Dermis microvascular lymphatic vessel endothelial cell (primary cell): Measurements from ENCODE around the gene ARFRP1. TPM values are rescaled to one million over a fixed set of nuclear protein-coding genes. Genes with fewer than 3 reads are reported as not detected.
"Not testable (repeated sequence)": the region's sequence is repeated elsewhere in the genome, so short reads cannot be mapped to it uniquely, and the experiment has no call there.

Source experiments
- DNase-seq, 2 donors: peaks; one replicate each; pipeline versions ENCODE4 v3.0.0 to v3.0.0-alpha.2; 2010; ENCODE audit warnings: low read depth in 2 of 2
- total RNA-seq: library from RNA; depleted of rRNA; stranded (reverse); fragments of >200 nt; gene quantifications from 2 replicates; pipeline ENCODE4 v1.2.1, GENCODE V29; 2014

The ARFRP1 gene
- total RNA-seq, 1 donor from 2014 or later = 22.5 TPM

DNA sequence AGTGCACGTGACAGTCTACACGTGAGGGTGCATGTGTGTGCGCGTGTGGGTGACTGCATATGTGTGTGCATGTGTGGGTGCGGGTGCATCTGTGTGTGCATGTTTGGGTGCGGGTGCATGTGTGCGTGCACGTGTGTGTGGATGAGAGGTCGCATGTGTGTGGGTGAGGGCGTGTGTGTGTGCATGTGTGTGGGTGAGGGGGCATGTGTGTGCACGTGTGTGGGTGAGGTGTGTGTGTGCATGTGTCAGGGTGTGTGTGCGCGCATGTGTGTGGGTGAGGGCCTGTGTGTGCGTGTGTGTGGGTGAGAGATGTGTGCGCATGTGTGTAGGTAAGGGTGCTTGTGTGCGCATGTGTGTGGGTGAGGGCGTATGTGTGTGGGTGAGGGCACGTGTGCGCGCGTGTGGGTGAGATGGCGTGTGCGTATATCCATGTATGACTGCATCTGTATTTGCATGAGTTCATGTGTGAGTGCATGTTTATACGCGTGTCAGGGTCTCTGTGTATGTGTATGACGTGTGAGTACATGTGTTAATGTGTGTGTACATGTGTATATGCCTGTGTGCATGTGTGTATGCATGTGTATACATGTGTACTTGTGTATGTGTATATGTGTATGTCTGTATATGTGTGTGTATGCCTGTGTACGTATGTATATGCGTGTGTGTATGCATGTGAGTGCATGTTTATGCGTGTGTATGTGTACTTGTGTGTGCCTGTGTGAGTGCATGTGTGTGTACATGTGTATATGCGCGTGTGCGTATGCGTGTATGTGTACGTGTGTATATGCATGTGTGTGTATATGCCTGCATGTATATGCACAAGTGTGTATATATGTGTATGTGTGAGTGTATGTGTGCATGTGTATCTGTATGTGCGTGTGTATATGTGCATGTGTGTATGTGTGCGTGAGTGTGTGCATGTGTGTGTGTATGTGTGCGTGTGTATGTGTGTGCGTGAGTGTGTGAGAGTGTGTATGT lies 24.6 kb upstream of the ARFRP1 start:
- DNase-seq = no peak

GRCh38 chr20:63731410-63731809 lies 23.6 kb upstream of the ARFRP1 start:
- DNase-seq = no peak

- DNase-seq = not testable (repeated sequence)
Measured at GRCh38 chr20:63730189-63730733, 22.5 kb upstream of the ARFRP1 start.

- not testable (repeated sequence) for DNase-seq
Measured at GRCh38 chr20:63722967-63723622, 15.3 kb upstream of the ARFRP1 start.

- DNase-seq = no peak
Measured at GRCh38 chr20:63718996-63719395, 11.2 kb upstream of the ARFRP1 start.

DNA sequence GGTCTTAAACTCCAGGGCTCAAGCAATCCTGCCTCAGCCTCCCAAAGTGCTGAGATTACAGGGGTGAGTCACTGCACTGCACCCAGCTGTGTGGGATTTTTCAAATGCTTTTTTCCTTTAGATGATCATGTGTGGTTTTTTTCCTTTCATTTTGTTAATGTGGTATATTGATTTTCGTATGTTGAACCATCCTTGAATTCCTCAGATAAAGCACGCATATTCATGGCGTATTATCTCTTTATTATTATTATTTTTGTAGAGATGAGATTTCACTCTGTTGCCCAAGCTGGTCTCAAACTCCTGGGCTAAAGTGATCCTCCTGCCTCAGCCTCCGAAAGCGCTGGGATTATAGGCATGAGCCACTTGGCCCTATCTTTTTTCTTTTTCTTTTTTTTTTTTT lies 7.1 kb upstream of the ARFRP1 start:
- no peak for DNase-seq

GRCh38 chr20:63712191-63712590 lies 4.4 kb upstream of the ARFRP1 start:
- no peak for DNase-seq

DNA sequence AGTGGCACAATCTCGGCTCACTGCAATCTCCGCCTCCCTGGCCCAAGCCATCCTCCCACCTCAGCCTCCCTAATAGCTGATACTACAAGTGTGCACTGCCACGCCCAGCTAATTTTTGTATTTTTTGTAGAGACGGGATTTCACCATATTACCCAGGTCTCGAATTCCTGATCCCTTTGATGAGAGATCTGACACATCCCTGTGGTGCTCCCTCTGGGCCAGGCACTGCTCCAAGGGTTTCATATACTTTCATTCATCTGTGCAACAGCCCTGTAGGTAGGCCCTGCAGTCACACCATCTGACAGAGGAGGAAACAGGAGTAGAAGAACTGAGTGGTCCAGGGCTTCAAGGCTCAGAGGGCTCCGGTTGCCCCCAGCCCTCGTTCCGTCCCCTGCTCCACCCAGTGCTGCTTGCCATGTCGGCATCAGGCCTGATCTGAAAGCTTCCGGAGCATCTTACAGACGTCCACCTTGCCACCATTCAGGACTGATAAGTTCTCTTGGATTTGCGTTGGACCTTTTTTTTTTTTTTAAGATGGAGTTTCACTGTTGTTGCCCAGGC lies 3.4 kb upstream of the ARFRP1 start:
- no peak for DNase-seq

DNA sequence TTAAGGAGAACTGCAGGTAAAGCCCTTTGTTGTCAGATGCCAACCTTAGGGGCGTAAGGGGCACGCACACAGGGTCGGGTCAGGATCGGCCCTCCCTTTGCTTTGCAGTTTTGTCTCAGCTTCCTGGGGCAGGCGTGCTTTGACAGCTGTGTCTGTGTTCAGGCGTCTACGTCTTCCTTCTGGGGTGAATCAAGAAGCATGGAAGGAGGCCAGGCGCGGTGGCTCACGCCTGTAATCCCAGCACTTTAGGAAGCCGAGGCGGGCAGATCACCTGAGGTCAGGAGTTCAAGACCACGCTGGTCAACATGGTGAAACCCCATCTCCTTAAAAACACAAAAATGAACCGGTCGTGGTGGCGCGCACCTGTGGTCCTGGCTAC lies 1.4 kb upstream of the ARFRP1 start:
- DNase-seq = no peak

GRCh38 chr20:63708301-63709148 lies 749 bp upstream of the ARFRP1 start:
- DNase-seq = no peak

DNA sequence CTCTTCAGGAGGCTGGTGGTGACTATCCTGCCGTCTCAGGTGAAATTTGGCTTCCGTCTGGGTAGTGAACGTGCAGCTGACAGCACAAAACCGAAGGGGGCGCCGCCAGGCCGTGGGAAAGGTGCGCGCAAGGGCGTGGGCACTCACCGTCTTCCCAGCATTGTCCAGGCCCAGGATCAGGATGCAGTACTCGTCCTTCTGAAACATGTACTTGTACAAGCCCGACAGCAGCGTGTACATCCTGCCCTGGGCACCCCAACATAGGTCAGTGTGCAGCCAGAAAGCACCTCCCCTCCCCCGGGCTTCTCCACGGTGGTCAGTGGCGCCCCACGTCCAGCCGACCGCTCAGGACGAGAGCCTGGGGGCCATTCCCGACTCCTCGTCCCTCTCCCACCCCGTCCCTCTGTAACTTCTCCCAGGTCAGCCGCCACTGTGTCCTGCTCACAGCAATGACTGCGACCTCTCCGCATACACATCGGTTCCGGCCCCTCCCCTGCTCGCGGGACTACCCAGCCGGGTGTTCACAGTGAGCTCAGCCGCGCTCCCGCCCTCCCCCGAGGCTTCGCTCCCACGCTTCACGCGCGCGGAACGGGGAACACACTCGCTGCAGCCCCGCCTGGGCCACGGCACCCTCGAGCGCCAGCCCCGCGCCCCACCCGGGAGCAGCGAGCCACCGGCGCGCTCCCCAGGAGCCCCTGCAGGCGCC lies 771 bp downstream of the ARFRP1 start:
- DNase-seq = peak; percentile 29 to 67

DNA sequence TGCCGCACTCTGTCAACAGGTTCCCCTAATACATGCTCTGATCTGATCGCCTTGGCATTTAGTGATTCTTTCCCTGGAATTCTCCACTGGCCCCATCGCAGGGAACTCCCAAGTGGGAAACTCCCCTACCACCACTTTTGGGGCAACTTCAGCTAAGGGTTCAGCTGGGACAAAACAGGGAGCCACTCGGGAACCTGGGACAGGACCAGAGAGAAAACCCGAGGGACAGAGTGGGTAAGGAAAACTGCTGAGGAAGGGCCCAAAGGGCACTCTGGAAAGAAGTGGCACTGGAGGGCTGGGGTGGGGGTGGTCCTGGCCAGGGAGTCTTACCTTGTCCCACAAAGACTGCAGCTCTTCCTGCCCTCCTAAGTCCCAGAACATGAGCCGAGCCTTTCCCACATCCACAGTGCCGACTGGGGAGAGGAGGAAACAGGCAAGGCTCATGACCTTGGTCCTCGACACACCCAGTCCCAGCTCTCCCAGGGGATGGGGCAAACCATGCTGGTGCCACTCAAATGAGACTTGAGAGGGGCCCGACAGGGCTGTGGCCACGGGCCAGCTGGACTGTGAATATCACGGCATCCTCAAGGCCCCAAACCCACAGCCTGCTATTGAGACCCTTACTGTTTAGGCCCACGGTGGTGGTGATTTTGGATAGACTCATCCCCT lies 1.6 kb downstream of the ARFRP1 start:
- DNase-seq = peak in 1 of 2 donors; percentile 5

DNA sequence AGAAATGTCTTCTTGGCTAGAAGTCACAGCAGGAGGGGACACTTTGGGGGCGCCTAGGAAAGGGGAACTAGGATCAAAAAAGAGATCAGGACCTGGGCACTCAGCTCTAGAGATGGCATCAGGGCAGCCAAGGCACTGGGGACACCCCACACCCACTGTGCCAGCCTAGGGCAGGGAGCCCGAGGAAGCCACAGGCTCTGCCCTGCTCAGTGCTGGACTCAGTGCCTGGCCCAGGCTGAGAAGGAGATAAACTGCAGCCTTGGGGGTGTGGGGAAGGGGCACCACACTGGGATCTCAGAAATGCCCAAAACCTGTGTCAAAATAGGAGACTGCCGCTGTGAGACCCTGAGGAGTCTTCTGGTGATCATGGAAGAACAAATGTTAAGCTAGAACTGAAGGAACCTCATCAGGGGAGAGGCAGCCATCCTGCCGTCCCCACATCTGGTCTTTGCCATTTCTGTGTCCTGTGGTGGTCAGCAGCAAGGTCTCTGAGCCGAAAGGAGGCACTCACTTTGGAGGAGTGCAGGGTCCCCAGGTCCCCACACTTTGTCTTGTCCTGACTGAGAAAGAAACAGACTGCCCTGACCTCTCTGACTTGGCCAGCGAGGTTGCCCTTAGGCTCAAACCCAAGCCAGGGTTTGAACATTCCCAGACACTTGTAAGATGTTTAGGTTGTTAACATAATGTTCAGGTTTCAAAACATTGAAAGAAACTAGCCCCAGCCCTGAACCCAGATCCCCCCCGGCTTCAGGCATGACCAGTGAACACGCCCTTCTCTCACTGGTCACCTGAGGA lies 2.3 kb downstream of the ARFRP1 start:
- DNase-seq = no peak

- no peak for DNase-seq
Measured at GRCh38 chr20:63704749-63705117, 3.0 kb downstream of the ARFRP1 start.

GRCh38 chr20:63703976-63704748 lies 3.6 kb downstream of the ARFRP1 start:
- no peak for DNase-seq

- DNase-seq = no peak
Measured at GRCh38 chr20:63703471-63703975, 4.3 kb downstream of the ARFRP1 start.

GRCh38 chr20:63702751-63703470 lies 4.9 kb downstream of the ARFRP1 start:
- no peak for DNase-seq
